WTC11 (cell line): ENCODE measurements around the gene CRAT. TPM values are rescaled to one million over a fixed set of nuclear protein-coding genes. Genes with fewer than 3 reads are reported as not detected.

Experiments
- ATAC-seq: fragments of 200-7000 bp; cut with Tn5 transposase; 2 replicates; pipeline ENCODE4 v1.10.0; 2021; ENCODE audit warnings: mild to moderate bottlenecking, moderate library complexity
- CTCF ChIA-PET: fragments of 300-600 bp; sonication (Branson Sonifier 250); formaldehyde crosslinking; loops from one replicate; lab custom pipeline; 2021; ENCODE audit warnings: antibody characterized with exemption; lab: Charles Lee
- POLR2A ChIA-PET: fragments of 350-600 bp; sonication (Branson Sonifier 250); formaldehyde crosslinking; loops from one replicate; lab custom pipeline; 2021; ENCODE audit warnings: antibody characterized with exemption; lab: Charles Lee
- DNase-seq: peaks from one replicate; pipeline ENCODE4 v3.0.0; 2021; ENCODE audit warnings: low spot score
- H3K27ac Mint-ChIP-seq: 2 replicates; pipeline ENCODE4 v1.8.0; 2021; ENCODE audit warnings: mixed read lengths
- H3K27me3 Mint-ChIP-seq: 2 replicates; pipeline ENCODE4 v1.8.0; 2021; ENCODE audit warnings: low read depth, mild to moderate bottlenecking, moderate library complexity, mixed read lengths
- H3K36me3 Mint-ChIP-seq: 2 replicates; pipeline ENCODE4 v1.8.0; 2021; ENCODE audit warnings: mixed read lengths
- H3K4me1 Mint-ChIP-seq: 2 replicates; pipeline ENCODE4 v1.8.0; 2022; ENCODE audit warnings: mixed read lengths
- H3K4me3 Mint-ChIP-seq: 2 replicates; pipeline ENCODE4 v1.8.0; 2021; ENCODE audit warnings: mild to moderate bottlenecking, moderate library complexity, mixed read lengths
- H3K9me3 Mint-ChIP-seq: 2 replicates; pipeline ENCODE4 v1.8.0; 2021; ENCODE audit warnings: mixed read lengths
- ESRRA ChIP-seq: sonication (generic); formaldehyde crosslinking; IDR thresholded peaks from 2 replicates; pipeline ENCODE4 v1.8.1; 2022; ENCODE audit warnings: mild to moderate bottlenecking, missing genetic modification reagents, borderline replicate concordance
- ETV6 ChIP-seq: sonication (generic); formaldehyde crosslinking; IDR thresholded peaks from 2 replicates; pipeline ENCODE4 v1.8.1; 2022; ENCODE audit warnings: mild to moderate bottlenecking, missing genetic modification reagents
- FOXK1 ChIP-seq: sonication (generic); formaldehyde crosslinking; IDR thresholded peaks from 2 replicates; pipeline ENCODE4 v1.8.0; 2022; ENCODE audit warnings: mild to moderate bottlenecking, moderate library complexity, missing genetic modification reagents
- IRF2 ChIP-seq: sonication (generic); formaldehyde crosslinking; IDR thresholded peaks from 2 replicates; pipeline ENCODE4 v1.8.0; 2022; ENCODE audit warnings: low read depth, missing genetic modification reagents, borderline replicate concordance
- MYBL2 ChIP-seq: sonication (generic); formaldehyde crosslinking; IDR thresholded peaks from 2 replicates; pipeline ENCODE4 v1.8.1; 2023; ENCODE audit warnings: mild to moderate bottlenecking, moderate library complexity, missing genetic modification reagents
- NR1H2 ChIP-seq: sonication (generic); formaldehyde crosslinking; IDR thresholded peaks from 2 replicates; pipeline ENCODE4 v1.9.0; 2021; ENCODE audit warnings: mild to moderate bottlenecking, moderate library complexity, missing genetic modification reagents
- OVOL2 ChIP-seq: fragments of 250-450 bp; sonication (Bioruptor Pico); IDR thresholded peaks from 2 replicates; pipeline ENCODE4 v1.9.0; 2021; ENCODE audit warnings: mild to moderate bottlenecking, borderline replicate concordance
- PRRX2 ChIP-seq: fragments of 250-450 bp; sonication (Bioruptor Pico); IDR thresholded peaks from 2 replicates; pipeline ENCODE4 v1.8.0; 2021; ENCODE audit warnings: mild to moderate bottlenecking
- SOX15 ChIP-seq: fragments of 250-450 bp; sonication (Bioruptor Pico); IDR thresholded peaks from 2 replicates; pipeline ENCODE4 v1.9.0; 2021; ENCODE audit warnings: mild to moderate bottlenecking
- SP1 ChIP-seq: sonication (generic); formaldehyde crosslinking; conservative IDR thresholded peaks from 2 replicates; pipeline ENCODE4 v1.8.1; 2022; ENCODE audit warnings: missing genetic modification reagents
- ZBTB21 ChIP-seq: sonication (generic); formaldehyde crosslinking; IDR thresholded peaks from 2 replicates; pipeline ENCODE4 v1.8.1; 2023; ENCODE audit warnings: mild to moderate bottlenecking, missing genetic modification reagents, borderline replicate concordance
- ZNF219 ChIP-seq: sonication (generic); formaldehyde crosslinking; IDR thresholded peaks from 2 replicates; pipeline ENCODE4 v1.8.0; 2023; ENCODE audit warnings: missing genetic modification reagents, mild to moderate bottlenecking, borderline replicate concordance
- ZNF416 ChIP-seq: fragments of 250-450 bp; sonication (Bioruptor Pico); IDR thresholded peaks from 2 replicates; pipeline ENCODE4 v1.9.0; 2021; ENCODE audit warnings: mild to moderate bottlenecking, inconsistent platforms
- total RNA-seq: library from RNA; stranded (reverse); gene quantifications from 3 replicates; pipeline ENCODE4 v1.2.3, GENCODE V29; 2021
- TF ChIP-seq, protein P1 (sequence below): sonication (generic); formaldehyde crosslinking; conservative IDR thresholded peaks from 2 replicates; pipeline ENCODE4 v1.8.1; 2023; ENCODE audit warnings: mild to moderate bottlenecking, low read depth, missing genetic modification reagents, moderate library complexity
- TF ChIP-seq, protein P2 (sequence below): sonication (generic); formaldehyde crosslinking; IDR thresholded peaks from 2 replicates; pipeline ENCODE4 v1.8.0; 2022; ENCODE audit warnings: missing genetic modification reagents
- TF ChIP-seq, protein P3 (sequence below): sonication (generic); formaldehyde crosslinking; IDR thresholded peaks from 2 replicates; pipeline ENCODE4 v1.8.1; 2023; ENCODE audit warnings: mild to moderate bottlenecking, missing genetic modification reagents, borderline replicate concordance
- TF ChIP-seq, protein P4 (sequence below): sonication (generic); formaldehyde crosslinking; IDR thresholded peaks from 2 replicates; pipeline ENCODE4 v1.8.0; 2022; ENCODE audit warnings: mild to moderate bottlenecking, missing genetic modification reagents
- TF ChIP-seq, protein P5 (sequence below): sonication (generic); formaldehyde crosslinking; IDR thresholded peaks from 2 replicates; pipeline ENCODE4 v1.8.1; 2022; ENCODE audit warnings: low read depth, missing genetic modification reagents, borderline replicate concordance
- TF ChIP-seq, protein P6 (sequence below): sonication (generic); formaldehyde crosslinking; IDR thresholded peaks from 2 replicates; pipeline ENCODE4 v1.8.0; 2022; ENCODE audit warnings: mild to moderate bottlenecking, missing genetic modification reagents
- TF ChIP-seq, protein P7 (sequence below): sonication (generic); formaldehyde crosslinking; conservative IDR thresholded peaks from 2 replicates; pipeline ENCODE4 v1.8.1; 2022; ENCODE audit warnings: mild to moderate bottlenecking, missing genetic modification reagents

CRAT gene
- total RNA-seq, 1 experiment from 2014 or later, result 17.2 TPM

DNA sequence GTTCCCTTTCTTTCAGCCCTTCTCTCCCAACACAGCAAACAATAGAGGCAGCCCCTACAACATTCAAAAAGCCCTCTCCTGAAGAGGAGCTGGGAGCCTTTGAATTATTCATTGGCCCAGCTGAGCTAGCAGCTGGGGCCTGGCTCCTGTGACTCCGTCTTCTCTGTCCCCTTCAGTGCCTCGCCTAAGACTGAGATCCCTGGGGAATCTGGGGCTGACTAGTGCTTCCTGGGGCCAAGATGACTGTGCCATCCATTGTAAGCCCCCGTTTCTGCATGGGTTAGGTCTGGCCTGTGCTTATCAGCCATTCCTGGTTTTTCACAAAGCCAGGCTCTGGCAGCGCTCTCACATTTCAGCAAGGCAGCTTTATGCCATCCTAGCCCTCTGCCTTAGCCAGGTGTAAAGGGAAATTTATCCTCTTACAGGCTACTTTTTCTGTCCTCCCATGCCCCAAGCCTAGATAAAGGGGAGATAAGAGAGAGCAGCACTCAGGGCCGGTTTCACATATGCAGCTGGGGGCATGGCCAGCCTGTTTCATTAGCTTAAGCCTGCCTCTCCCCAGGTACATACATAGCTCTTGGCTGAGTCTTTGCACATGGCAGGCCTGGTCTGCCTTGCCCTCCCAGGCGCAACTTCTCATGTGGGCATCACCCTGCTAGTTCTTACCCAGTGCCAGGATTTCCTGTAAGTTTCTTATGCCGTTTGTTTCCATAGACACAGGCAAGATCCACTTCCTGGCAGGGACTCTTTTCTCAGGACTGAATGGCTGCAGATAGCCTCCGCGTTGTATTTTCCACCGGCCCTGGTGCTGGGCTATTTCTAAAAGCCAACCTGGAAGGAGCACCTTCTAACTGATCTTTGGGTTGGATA lies 16.4 kb upstream of the CRAT start (continued):
- TF ChIP-seq, protein P1, sequence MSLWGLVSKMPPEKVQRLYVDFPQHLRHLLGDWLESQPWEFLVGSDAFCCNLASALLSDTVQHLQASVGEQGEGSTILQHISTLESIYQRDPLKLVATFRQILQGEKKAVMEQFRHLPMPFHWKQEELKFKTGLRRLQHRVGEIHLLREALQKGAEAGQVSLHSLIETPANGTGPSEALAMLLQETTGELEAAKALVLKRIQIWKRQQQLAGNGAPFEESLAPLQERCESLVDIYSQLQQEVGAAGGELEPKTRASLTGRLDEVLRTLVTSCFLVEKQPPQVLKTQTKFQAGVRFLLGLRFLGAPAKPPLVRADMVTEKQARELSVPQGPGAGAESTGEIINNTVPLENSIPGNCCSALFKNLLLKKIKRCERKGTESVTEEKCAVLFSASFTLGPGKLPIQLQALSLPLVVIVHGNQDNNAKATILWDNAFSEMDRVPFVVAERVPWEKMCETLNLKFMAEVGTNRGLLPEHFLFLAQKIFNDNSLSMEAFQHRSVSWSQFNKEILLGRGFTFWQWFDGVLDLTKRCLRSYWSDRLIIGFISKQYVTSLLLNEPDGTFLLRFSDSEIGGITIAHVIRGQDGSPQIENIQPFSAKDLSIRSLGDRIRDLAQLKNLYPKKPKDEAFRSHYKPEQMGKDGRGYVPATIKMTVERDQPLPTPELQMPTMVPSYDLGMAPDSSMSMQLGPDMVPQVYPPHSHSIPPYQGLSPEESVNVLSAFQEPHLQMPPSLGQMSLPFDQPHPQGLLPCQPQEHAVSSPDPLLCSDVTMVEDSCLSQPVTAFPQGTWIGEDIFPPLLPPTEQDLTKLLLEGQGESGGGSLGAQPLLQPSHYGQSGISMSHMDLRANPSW (CRISPR knock-in tag), result no peak
- TF ChIP-seq ESRRA (no peak), OVOL2 (no peak), SOX15 (CRISPR knock-in tag) (no peak), NR1H2 (no peak)
- TF ChIP-seq, protein P2, sequence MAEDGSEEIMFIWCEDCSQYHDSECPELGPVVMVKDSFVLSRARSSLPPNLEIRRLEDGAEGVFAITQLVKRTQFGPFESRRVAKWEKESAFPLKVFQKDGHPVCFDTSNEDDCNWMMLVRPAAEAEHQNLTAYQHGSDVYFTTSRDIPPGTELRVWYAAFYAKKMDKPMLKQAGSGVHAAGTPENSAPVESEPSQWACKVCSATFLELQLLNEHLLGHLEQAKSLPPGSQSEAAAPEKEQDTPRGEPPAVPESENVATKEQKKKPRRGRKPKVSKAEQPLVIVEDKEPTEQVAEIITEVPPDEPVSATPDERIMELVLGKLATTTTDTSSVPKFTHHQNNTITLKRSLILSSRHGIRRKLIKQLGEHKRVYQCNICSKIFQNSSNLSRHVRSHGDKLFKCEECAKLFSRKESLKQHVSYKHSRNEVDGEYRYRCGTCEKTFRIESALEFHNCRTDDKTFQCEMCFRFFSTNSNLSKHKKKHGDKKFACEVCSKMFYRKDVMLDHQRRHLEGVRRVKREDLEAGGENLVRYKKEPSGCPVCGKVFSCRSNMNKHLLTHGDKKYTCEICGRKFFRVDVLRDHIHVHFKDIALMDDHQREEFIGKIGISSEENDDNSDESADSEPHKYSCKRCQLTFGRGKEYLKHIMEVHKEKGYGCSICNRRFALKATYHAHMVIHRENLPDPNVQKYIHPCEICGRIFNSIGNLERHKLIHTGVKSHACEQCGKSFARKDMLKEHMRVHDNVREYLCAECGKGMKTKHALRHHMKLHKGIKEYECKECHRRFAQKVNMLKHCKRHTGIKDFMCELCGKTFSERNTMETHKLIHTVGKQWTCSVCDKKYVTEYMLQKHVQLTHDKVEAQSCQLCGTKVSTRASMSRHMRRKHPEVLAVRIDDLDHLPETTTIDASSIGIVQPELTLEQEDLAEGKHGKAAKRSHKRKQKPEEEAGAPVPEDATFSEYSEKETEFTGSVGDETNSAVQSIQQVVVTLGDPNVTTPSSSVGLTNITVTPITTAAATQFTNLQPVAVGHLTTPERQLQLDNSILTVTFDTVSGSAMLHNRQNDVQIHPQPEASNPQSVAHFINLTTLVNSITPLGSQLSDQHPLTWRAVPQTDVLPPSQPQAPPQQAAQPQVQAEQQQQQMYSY (CRISPR knock-in tag), result peak; percentile 86
- TF ChIP-seq, protein P3, sequence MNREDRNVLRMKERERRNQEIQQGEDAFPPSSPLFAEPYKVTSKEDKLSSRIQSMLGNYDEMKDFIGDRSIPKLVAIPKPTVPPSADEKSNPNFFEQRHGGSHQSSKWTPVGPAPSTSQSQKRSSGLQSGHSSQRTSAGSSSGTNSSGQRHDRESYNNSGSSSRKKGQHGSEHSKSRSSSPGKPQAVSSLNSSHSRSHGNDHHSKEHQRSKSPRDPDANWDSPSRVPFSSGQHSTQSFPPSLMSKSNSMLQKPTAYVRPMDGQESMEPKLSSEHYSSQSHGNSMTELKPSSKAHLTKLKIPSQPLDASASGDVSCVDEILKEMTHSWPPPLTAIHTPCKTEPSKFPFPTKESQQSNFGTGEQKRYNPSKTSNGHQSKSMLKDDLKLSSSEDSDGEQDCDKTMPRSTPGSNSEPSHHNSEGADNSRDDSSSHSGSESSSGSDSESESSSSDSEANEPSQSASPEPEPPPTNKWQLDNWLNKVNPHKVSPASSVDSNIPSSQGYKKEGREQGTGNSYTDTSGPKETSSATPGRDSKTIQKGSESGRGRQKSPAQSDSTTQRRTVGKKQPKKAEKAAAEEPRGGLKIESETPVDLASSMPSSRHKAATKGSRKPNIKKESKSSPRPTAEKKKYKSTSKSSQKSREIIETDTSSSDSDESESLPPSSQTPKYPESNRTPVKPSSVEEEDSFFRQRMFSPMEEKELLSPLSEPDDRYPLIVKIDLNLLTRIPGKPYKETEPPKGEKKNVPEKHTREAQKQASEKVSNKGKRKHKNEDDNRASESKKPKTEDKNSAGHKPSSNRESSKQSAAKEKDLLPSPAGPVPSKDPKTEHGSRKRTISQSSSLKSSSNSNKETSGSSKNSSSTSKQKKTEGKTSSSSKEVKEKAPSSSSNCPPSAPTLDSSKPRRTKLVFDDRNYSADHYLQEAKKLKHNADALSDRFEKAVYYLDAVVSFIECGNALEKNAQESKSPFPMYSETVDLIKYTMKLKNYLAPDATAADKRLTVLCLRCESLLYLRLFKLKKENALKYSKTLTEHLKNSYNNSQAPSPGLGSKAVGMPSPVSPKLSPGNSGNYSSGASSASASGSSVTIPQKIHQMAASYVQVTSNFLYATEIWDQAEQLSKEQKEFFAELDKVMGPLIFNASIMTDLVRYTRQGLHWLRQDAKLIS (CRISPR knock-in tag), result no peak

DNA sequence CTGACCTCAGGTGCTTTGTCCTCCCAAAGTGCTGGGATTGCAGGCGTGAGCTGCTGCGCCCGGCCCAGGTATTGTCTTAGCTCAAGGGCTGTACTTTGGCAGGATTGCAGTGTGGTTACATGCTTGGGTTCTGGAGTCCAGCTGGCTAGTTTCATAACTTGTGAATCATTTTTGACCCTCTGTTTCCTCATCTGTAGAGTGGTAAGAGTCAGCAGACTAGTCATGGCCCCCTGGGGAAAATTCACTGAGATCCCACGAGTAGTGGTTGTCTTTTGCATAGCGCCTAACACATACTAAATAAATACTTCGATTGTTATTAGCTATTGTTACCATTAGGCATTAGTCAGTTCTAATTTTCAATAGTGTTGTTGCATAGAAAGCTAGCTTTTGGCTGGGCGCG lies 14.9 kb upstream of the CRAT start:
- Mint-ChIP-seq H3K27ac (peak overlapping the region; percentile 84), H3K4me3 (no peak overlapping the region), H3K36me3 (peaks cover 51% of the 10 kb centered on the region), H3K9me3 (no peaks in the 10 kb centered on the region), H3K27me3 (no peaks in the 10 kb centered on the region), H3K4me1 (peaks cover 25% of the 10 kb centered on the region)
- CTCF ChIA-PET, result interaction anchor here (2.6 to 3.8 kb wide), 4 partner anchors 14 to 49 kb away, joined by 16 to 33 read pairs (median 25); no protein-coding TSS in a partner anchor
- POLR2A ChIA-PET, result no interaction called here
- DNase-seq (no peak), ATAC-seq (no peak)
- TF ChIP-seq, protein P4, sequence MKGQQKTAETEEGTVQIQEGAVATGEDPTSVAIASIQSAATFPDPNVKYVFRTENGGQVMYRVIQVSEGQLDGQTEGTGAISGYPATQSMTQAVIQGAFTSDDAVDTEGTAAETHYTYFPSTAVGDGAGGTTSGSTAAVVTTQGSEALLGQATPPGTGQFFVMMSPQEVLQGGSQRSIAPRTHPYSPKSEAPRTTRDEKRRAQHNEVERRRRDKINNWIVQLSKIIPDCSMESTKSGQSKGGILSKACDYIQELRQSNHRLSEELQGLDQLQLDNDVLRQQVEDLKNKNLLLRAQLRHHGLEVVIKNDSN, result no peak
- TF ChIP-seq SP1 (no peak), IRF2 (CRISPR knock-in tag) (no peak), ZNF219 (no peak), FOXK1 (CRISPR knock-in tag) (no peak), ZNF416 (CRISPR knock-in tag) (no peak), NR1H2 (no peak), ZBTB21 (CRISPR knock-in tag) (no peak), PRRX2 (CRISPR knock-in tag) (no peak), ETV6 (CRISPR knock-in tag) (no peak), OVOL2 (no peak), MYBL2 (CRISPR knock-in tag) (no peak)
- TF ChIP-seq, protein P5, sequence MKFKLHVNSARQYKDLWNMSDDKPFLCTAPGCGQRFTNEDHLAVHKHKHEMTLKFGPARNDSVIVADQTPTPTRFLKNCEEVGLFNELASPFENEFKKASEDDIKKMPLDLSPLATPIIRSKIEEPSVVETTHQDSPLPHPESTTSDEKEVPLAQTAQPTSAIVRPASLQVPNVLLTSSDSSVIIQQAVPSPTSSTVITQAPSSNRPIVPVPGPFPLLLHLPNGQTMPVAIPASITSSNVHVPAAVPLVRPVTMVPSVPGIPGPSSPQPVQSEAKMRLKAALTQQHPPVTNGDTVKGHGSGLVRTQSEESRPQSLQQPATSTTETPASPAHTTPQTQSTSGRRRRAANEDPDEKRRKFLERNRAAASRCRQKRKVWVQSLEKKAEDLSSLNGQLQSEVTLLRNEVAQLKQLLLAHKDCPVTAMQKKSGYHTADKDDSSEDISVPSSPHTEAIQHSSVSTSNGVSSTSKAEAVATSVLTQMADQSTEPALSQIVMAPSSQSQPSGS (CRISPR knock-in tag), result no peak
- TF ChIP-seq, protein P6, sequence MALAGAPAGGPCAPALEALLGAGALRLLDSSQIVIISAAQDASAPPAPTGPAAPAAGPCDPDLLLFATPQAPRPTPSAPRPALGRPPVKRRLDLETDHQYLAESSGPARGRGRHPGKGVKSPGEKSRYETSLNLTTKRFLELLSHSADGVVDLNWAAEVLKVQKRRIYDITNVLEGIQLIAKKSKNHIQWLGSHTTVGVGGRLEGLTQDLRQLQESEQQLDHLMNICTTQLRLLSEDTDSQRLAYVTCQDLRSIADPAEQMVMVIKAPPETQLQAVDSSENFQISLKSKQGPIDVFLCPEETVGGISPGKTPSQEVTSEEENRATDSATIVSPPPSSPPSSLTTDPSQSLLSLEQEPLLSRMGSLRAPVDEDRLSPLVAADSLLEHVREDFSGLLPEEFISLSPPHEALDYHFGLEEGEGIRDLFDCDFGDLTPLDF (CRISPR knock-in tag), result no peak
- TF ChIP-seq, protein P7, sequence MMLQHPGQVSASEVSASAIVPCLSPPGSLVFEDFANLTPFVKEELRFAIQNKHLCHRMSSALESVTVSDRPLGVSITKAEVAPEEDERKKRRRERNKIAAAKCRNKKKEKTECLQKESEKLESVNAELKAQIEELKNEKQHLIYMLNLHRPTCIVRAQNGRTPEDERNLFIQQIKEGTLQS (CRISPR knock-in tag), result no peak
